Ishikawa (cell line): ENCODE results near the gene GABRD.

Experiments used
- EP300 ChIP-seq: IDR thresholded peaks from 2 replicates; pipeline ENCODE4 v1.6.1; 2012; ENCODE audit warnings: borderline replicate concordance
- REST ChIP-seq: IDR thresholded peaks from 2 replicates; pipeline ENCODE4 v1.6.1; 2012; ENCODE audit warnings: low read depth, mild to moderate bottlenecking
- TAF1 ChIP-seq: IDR thresholded peaks from 2 replicates; pipeline ENCODE4 v1.6.1; 2012; ENCODE audit warnings: low read depth, mild to moderate bottlenecking

- TF ChIP-seq REST = no peak
- no peak for TF ChIP-seq TAF1
- TF ChIP-seq EP300 = no peak
These were observed 28.9 kb upstream of the GABRD start for GRCh38 chr1:1990222-1990621.
